Measurements from ENCODE around the gene ADAMTS15.

DNA sequence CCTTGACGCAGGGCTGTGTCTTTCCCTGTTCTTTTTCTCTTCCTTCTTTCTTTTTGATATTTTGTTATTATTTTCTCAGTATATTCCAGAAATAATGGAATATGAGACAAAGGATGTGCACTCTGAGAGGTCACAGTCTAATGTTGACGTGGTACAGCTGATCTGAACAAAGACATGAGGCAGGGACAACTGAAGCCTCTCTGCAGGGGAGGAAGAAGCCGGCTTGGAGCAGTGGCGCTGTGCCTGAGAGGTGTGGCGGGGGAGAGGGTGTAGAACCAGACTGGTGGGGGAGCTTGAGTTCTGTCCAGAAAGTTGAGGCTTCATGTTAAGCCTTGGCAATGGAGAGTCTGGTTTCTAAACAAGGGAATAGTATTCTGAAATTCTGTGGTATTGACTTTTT is 34.7 kb downstream of the ADAMTS15 start:
- TF ChIP-seq, protein P1, sequence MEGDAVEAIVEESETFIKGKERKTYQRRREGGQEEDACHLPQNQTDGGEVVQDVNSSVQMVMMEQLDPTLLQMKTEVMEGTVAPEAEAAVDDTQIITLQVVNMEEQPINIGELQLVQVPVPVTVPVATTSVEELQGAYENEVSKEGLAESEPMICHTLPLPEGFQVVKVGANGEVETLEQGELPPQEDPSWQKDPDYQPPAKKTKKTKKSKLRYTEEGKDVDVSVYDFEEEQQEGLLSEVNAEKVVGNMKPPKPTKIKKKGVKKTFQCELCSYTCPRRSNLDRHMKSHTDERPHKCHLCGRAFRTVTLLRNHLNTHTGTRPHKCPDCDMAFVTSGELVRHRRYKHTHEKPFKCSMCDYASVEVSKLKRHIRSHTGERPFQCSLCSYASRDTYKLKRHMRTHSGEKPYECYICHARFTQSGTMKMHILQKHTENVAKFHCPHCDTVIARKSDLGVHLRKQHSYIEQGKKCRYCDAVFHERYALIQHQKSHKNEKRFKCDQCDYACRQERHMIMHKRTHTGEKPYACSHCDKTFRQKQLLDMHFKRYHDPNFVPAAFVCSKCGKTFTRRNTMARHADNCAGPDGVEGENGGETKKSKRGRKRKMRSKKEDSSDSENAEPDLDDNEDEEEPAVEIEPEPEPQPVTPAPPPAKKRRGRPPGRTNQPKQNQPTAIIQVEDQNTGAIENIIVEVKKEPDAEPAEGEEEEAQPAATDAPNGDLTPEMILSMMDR (IDR thresholded peaks at IDR 0.05; ENCODE audit: insufficient read depth, low read depth, low read length), result no peak
- no peak for TF ChIP-seq EZH2 (IDR thresholded peaks at IDR 0.05; ENCODE audit: insufficient read depth, low read length)
